GM19351 (cell line): ENCODE results near the gene ARID3A.
"Not testable (repeated sequence)": the region's sequence is repeated elsewhere in the genome, so short reads cannot be mapped to it uniquely, and the experiment has no call there.

Experiments
- ATAC-seq: cut with Tn5 transposase; IDR thresholded peaks from one replicate; pipeline ENCODE4 v1.9.1; 2021; ENCODE audit warnings: mild to moderate bottlenecking, moderate library complexity; ENCODE audit not compliant: unreplicated experiment

Gene ARID3A, protein sequence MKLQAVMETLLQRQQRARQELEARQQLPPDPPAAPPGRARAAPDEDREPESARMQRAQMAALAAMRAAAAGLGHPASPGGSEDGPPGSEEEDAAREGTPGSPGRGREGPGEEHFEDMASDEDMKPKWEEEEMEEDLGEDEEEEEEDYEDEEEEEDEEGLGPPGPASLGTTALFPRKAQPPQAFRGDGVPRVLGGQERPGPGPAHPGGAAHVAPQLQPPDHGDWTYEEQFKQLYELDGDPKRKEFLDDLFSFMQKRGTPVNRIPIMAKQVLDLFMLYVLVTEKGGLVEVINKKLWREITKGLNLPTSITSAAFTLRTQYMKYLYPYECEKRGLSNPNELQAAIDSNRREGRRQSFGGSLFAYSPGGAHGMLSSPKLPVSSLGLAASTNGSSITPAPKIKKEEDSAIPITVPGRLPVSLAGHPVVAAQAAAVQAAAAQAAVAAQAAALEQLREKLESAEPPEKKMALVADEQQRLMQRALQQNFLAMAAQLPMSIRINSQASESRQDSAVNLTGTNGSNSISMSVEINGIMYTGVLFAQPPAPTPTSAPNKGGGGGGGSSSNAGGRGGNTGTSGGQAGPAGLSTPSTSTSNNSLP

DNA sequence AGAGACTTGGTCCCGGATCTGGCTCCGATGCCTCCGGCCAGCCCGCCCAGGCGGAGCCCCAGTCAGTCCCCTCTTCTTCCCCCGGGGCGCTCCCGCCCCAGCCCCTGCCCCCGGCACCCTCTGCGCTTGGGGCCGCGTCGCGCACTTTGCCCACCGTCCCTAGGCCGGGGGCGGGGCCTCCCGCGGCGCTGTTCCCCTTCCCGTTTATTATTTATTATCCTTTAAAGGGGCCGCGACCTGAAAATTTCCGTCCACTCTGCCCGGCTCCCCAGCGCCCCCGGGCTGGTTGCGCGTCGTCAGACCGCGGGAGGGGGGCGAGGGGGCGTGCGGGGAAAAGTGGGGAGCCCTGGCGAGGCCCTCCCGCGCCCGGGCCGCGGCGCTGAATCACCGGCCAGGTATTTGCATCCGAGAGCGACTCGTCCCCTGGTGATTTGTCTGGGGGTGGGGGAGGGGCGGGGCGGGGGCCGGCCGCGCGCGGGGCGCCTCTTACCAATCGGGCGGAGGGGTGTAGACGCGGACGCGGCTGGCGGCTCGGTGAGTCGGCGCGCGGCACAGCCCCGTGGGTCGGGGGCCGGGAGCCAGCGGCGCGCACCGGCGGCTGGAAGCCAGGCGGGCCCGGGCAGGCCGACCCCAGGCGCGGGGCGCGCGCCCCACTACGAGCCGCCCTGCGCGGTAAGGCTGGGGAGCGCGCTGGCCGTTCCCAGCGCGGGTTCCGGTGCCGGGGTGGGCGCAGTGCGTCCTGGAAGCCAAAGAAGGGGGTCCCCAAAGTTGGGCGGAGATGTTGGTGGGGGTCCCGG, at the start of gene ARID3A:
ARID3A (plus strand) TSS at position 510 of the 797 bp plus-strand sequence. CDS start 3,494 bp downstream, outside the sequence.
- ATAC-seq, result peak; percentile 48

- no peak for ATAC-seq
These were observed 49.7 kb upstream of the ARID3A start for GRCh38 chr19:876089-876488.

GRCh38 chr19:876780-877314, 49.0 kb upstream of the ARID3A start:
- no peak for ATAC-seq

DNA sequence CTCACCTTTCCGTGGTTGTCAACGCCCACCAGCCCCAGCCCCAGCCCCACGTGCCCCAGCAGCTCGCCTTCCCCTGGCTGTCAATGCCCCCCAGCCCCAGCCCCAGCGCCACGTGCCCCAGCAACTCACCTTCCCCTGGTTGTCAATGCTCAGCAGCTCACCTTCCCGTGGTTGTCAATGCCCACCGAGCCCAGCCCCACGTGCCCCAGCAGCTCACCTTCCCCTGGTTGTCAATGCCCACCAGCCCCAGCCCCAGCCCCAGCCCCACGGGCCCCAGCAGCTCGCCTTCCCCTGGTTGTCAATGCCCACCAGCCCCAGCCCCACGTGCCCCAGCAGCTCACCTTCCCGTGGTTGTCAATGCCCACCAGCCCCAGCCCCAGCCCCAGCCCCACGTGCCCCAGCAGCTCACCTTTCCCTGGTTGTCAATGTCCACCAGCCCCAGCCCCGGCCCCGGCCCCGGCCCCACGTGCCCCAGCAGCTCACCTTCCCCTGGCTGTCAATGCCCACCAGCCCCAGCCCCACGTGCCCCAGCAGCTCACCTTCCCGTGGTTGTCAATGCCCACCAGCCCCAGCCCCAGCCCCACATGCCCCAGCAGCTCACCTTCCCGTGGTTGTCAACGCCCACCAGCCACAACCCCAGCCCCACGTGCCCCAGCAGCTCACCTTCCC, 47.7 kb upstream of the ARID3A start:
- not testable (repeated sequence) for ATAC-seq

DNA sequence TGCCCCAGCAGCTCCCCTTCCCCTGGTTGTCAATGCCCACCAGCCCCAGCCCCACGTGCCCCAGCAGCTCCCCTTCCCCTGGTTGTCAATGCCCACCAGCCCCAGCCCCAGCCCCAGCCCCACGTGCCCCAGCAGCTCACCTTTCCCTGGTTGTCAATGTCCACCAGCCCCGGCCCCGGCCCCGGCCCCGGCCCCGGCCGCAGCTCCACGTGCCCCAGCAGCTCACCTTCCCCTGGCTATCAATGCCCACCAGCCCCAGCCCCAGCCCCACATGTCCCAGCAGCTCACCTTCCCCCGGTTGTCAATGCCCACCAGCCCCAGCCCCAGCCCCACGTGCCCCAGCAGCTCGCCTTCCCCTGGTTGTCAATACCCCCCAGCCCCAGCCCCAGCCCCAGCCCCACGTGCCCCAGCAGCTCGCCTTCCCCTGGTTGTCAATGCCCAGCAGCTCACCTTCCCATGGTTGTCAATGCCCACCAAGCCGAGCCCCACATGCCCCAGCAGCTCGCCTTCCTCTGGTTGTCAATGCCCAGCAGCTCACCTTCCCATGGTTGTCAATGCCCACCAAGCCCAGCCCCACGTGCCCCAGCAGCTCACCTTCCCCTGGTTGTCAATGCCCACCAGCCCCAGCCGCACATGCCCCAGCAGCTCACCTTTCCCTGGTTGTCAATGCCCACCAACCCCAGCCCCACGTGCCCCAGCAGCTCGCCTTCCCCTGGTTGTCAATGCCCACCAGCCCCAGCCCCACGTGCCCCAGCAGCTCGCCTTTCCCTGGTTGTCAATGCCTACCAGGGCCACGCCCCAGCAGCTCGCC, 46.9 kb upstream of the ARID3A start:
- not testable (repeated sequence) for ATAC-seq

GRCh38 chr19:879711-880438, 46.0 kb upstream of the ARID3A start:
- no peak for ATAC-seq

DNA sequence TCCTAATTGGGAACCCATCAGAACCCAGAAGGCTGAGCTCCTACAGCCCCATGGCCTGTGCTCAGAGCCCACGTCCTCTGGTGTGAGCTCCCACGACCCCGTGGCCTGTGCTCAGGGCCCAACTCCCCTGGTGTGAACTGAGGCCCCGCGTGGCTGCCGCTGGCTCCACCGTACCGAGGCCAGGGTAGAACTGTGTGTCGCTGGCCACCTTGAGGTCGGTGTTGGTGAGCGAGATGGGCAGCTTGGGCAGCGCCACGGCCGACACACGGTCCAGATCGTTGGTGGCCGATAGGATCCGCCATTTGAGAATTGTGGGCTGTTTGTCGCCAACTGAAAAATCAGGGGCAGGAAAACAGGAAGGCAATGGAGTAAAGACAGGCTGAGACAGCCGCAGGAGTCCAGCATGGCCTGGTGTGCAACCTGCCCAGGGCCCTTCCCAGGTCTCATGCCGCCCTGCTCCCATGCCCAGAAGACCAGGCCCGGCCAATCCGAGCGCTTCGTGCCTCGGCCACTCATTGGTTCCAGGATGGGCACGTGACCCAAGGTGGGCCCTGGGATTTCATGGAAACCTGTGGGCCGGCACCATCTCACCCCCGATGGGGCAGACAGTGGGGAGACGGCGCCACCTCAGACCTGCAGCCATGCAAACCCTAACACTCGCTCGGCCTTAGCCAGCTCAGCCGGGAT, 44.3 kb upstream of the ARID3A start:
- no peak for ATAC-seq

- no peak for ATAC-seq
These were observed 42.9 kb upstream of the ARID3A start for GRCh38 chr19:882871-883497.

- no peak for ATAC-seq
These were observed 42.1 kb upstream of the ARID3A start for GRCh38 chr19:883661-884211.

DNA sequence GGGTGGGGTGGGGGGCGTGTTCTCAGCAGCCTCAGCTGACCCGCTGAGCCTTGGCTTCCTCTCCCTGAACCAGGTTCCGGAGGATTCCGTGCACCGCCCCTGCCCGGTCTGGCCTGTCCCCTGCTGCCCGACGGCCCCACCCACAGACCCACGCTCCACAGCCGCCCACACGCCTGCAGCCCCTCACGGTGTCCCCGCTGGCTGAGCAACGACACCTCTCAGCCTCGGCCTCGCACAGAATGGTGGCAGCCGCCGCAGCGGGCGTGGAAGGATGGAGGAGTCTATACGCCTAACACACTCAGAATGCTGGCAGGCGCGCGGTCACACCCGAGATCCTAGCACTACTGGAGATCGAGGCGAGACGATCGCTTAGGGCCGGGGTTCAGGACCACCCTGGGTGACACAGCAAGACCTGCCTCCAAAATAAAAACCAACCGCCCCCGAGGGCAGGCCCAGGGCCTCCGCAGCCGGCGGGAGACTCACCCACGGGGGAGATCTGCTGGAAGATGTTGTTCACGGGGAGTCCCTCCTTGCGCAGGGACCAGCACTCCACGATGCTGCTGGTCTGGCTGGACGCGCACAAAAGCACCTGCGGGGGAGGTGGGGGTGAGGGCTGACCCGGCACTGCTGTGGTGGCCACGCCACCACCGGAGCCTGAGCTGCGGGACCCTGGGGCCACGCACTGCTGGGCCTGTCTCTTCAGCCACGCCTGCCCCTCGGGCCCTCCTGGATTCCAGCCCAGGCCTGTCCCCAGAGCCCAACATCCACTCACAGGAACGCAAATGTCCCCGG, 41.2 kb upstream of the ARID3A start:
- ATAC-seq, result no peak

GRCh38 chr19:885536-886224, 40.2 kb upstream of the ARID3A start:
- ATAC-seq, result no peak

DNA sequence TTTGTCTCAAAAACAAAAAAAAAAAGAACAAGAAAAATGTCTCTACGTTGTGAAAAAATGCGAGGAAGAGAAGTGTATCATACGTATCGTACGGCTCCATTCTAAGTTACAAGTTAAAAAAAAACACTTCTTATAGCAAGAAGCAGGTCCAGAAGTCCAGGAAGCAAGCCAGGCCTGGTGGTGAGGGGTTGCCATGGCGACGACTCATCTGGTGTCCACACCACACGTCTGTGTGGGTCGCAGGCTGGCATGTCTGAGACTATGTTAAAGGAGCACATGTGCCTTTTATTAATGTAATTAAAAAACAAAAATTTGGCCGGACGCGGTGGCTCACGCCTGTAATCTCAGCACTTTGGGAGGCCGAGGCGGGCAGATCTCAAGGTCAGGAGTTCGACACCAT, 38.8 kb upstream of the ARID3A start:
- ATAC-seq, result no peak

- ATAC-seq, result no peak
These were observed 38.2 kb upstream of the ARID3A start for GRCh38 chr19:887599-887998.

DNA sequence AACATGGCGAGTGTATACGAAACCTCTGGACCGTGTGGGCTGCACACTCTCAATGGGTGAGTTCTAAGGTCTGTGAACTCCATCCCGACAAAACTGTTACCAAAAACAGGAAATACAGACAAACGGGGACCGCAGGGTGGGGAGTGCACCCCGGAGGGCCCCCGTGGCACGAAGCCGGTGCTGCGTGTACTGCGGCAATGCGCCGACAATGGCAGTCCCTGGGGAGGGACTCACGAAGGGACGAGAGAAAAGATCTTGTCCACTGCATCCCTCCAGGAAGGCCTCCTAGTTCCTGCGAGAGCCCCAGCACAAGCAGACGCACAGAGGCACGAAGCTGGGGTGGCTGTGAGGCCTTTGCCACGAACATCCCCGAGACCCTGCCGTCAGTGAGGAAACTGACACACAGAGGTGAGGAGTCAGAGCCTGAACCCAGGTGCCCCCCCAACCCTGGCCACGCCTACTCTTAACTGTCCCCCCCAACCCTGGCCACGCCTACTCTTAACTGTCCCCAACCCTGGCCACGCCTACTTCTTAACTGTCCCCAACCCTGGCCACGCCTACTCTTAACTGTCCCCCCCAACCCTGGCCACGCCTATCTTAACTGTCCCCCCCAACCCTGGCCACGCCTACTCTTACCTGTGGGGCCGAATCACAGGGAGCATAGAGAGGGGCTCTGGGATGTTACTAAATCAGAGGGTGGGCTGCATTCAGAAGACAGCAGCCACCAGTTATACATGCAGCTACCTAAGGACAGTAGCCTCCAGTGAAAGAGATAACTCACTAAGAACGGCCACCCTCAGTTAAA, 37.1 kb upstream of the ARID3A start:
- no peak for ATAC-seq

DNA sequence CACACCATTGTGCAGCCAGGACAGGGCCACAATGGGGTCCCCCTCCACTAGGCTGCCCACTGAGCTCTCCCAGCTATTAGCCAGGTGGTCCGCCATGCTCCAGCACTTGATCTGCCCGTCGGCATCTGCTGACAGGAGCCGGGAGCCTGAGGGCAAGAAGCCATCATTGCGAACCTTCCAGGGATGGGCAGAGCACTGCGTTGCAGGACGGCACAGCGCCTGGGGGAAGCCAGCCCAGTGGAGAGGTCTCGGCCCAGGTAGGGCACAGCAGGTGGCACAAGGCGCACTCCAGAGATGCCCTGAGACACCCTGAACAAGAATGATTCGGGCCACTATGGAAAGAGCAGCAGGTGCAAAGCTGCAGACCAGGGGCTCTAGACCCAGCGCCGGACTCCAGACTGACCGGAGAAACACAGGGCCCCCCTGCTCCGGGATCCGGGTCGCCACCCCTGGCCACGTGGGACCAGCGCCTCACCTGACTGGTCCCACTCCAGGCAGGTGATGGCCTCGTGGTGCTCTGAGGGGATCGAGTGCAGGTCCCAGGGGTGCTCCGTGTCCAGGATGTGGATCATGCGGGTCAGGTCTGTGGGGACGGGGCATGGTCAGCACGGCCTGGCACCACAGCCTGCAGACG, 36.1 kb upstream of the ARID3A start:
- no peak for ATAC-seq
